HepG2 (cell line): ENCODE data around the gene SERPINB1. TPM values are rescaled to one million over a fixed set of nuclear protein-coding genes. Genes with fewer than 3 reads are reported as not detected.
A peak's percentile ranks its signal among the peaks of the same experiment; 100 is the strongest.

Experiments
- ARHGAP35 ChIP-seq: sonication (generic); formaldehyde crosslinking; IDR thresholded peaks from 2 replicates; pipeline ENCODE4 v1.9.0; 2022; ENCODE audit warnings: mild to moderate bottlenecking, inconsistent platforms, moderate library complexity, missing genetic modification reagents, borderline replicate concordance
- ASH2L ChIP-seq: fragments of 300-600, 200-600 bp; sonication (generic); IDR thresholded peaks from 2 replicates; pipeline ENCODE4 v1.7.0; 2017; ENCODE audit warnings: low read depth, mild to moderate bottlenecking, moderate library complexity, mixed read lengths, low read length; ENCODE audit not compliant: insufficient read length
- CENPT ChIP-seq: sonication (generic); formaldehyde crosslinking; IDR thresholded peaks from 2 replicates; pipeline ENCODE4 v1.8.0; 2022; ENCODE audit warnings: low read depth, mild to moderate bottlenecking, moderate library complexity, missing genetic modification reagents
- FOXO4 ChIP-seq: sonication (generic); formaldehyde crosslinking; conservative IDR thresholded peaks from 2 replicates; pipeline ENCODE4 v1.8.1; 2023; ENCODE audit warnings: missing genetic modification reagents
- HINFP ChIP-seq: sonication (generic); formaldehyde crosslinking; IDR thresholded peaks from 2 replicates; pipeline ENCODE4 v1.4.0; 2020; ENCODE audit warnings: low read depth, mild to moderate bottlenecking, missing genetic modification reagents
- KDM5A ChIP-seq: fragments of 200-600 bp; sonication (generic); IDR thresholded peaks from 2 replicates; pipeline ENCODE4 v1.7.0; 2018; ENCODE audit warnings: antibody characterized with exemption, mild to moderate bottlenecking, low read length, borderline replicate concordance
- KLF11 ChIP-seq: IDR thresholded peaks from 2 replicates; pipeline ENCODE4 v1.6.1; 2016; ENCODE audit warnings: missing compliant biosample characterization
- ONECUT2 ChIP-seq: sonication (generic); formaldehyde crosslinking; IDR thresholded peaks from 2 replicates; pipeline ENCODE4 v1.4.0; 2020; ENCODE audit warnings: missing genetic modification reagents
- SMAD9 ChIP-seq: sonication (generic); formaldehyde crosslinking; IDR thresholded peaks from 2 replicates; pipeline ENCODE4 v1.5.1; 2020; ENCODE audit warnings: mild to moderate bottlenecking, missing genetic modification reagents
- TERF1 ChIP-seq: sonication (generic); formaldehyde crosslinking; IDR thresholded peaks from 2 replicates; pipeline ENCODE4 v1.8.0; 2022; ENCODE audit warnings: mild to moderate bottlenecking, missing genetic modification reagents, moderate library complexity
- YEATS4 ChIP-seq: sonication (generic); formaldehyde crosslinking; IDR thresholded peaks from 2 replicates; pipeline ENCODE4 v1.4.0; 2020; ENCODE audit warnings: missing genetic modification reagents, borderline replicate concordance
- ZBTB7A ChIP-seq: sonication (generic); formaldehyde crosslinking; IDR thresholded peaks from 2 replicates; pipeline ENCODE4 v1.8.0; 2022; ENCODE audit warnings: mild to moderate bottlenecking, missing genetic modification reagents
- ZBTB7B ChIP-seq: sonication (generic); formaldehyde crosslinking; IDR thresholded peaks from 2 replicates; pipeline ENCODE4 v1.4.0; 2020; ENCODE audit warnings: missing genetic modification reagents
- ZNF264 ChIP-seq: sonication (generic); formaldehyde crosslinking; IDR thresholded peaks from 2 replicates; pipeline ENCODE4 v1.4.0; 2020; ENCODE audit warnings: missing genetic modification reagents
- ZSCAN25 ChIP-seq: sonication (generic); formaldehyde crosslinking; IDR thresholded peaks from 2 replicates; pipeline ENCODE4 v1.8.0; 2022; ENCODE audit warnings: mild to moderate bottlenecking, missing genetic modification reagents
- ZSCAN30 ChIP-seq: sonication (generic); formaldehyde crosslinking; IDR thresholded peaks from 2 replicates; pipeline ENCODE4 v1.5.0; 2020; ENCODE audit warnings: mild to moderate bottlenecking, missing genetic modification reagents
- polyA plus RNA-seq, 8 experiments: library from polyadenylated mRNA; depleted of rRNA in 3 of 8; stranded (reverse) in 7 of 8; unstranded in 1 of 8; fragments of >200 nt; fragmentation: Illumina TruSeq in 4 of 8; extraction: Trizol in 4 of 8; gene quantifications; 2 replicates each; pipeline versions ENCODE4 v1.2.1 to v1.2.3, GENCODE V29; 2011 to 2016; ENCODE audit warnings: low read depth in 4 of 8, missing spikeins in 1 of 8, mixed read lengths in 1 of 8; ENCODE audit not compliant: insufficient read depth in 1 of 8
- total RNA-seq, 5 experiments: library from RNA; depleted of rRNA; stranded (reverse); fragments of >200 nt; fragmentation: Illumina TruSeq; extraction: Trizol; gene quantifications; 2 replicates each; pipeline ENCODE4 v1.2.3, GENCODE V29; 2016; ENCODE audit warnings: low read depth in 1 of 5
- TF ChIP-seq, protein P1 (sequence below): sonication (generic); formaldehyde crosslinking; IDR thresholded peaks from 2 replicates; pipeline ENCODE4 v1.4.0; 2020; ENCODE audit warnings: missing genetic modification reagents
- TF ChIP-seq, protein P2 (sequence below): sonication (generic); formaldehyde crosslinking; IDR thresholded peaks from 2 replicates; pipeline ENCODE4 v1.4.0; 2020; ENCODE audit warnings: mild to moderate bottlenecking, missing genetic modification reagents

The SERPINB1 gene
- total and polyA plus RNA-seq, 2 of the 13 experiments (the other 11 are each of a cell fraction or from before 2014, with no cell fraction given), result 41.4 to 60.5 TPM

DNA sequence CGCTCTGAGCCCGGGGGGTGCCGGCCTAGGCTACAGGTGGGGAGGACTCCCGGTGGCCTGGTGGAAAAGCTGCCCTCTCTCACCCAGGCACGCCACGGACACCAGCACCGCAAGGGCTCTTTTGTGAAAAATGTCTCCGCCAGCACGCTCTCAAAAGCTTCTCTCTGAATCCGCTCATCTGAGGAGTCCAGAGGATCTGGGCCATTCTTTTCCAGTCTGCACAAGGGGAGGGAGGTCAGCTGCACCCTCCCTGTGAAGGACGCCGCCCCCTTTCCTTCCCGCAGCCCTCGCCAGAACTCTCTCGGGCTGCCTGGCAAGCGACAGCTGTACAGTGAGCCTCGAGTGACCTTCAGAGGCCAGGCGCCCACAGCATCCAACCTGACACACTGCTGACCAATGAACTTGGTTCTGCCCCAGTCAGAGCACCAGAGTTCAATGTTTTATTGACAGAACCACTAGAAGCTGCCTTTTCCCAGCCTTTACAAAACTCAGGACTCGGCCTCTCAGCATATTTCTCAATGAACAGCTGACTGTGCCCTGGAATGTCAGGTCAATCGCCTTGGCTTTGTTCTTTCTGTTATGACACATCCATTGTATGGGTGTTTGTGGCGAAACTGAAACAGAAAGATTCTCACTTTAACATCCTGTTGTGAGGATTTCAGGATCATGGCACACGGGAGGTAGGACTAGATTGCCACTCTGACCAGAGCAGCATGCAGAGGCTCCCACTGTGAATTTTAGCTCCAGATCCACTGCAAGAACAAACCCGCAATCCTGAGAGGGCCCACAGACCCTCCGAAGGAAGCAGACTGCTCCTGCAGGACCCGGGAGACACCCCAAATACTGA lies 34.8 kb upstream of the SERPINB1 start (continued):
- TF ChIP-seq ZSCAN30 (CRISPR knock-in tag) (0 out of 2 replicates have a peak, but pooled peaks have one; percentile 19), ZSCAN25 (peak; percentile 90), KLF11 (CRISPR knock-in tag) (peak; percentile 91), ZBTB7A (CRISPR knock-in tag) (peak; percentile 48; the same call in 1 of the 2 replicates), HINFP (CRISPR knock-in tag) (peak; percentile 90), TERF1 (CRISPR knock-in tag) (no peak), ZNF264 (CRISPR knock-in tag) (peak; percentile 97), ASH2L (peak; percentile 88), SMAD9 (CRISPR knock-in tag) (no peak), ARHGAP35 (CRISPR knock-in tag) (no peak), FOXO4 (CRISPR knock-in tag) (no peak), YEATS4 (CRISPR knock-in tag) (peak; percentile 80), ONECUT2 (CRISPR knock-in tag) (peak; percentile 84), KDM5A (0 out of 2 replicates have a peak, but pooled peaks have one; percentile 67), ZBTB7B (CRISPR knock-in tag) (peak; percentile 89), CENPT (CRISPR knock-in tag) (no peak)
- TF ChIP-seq, protein P1, sequence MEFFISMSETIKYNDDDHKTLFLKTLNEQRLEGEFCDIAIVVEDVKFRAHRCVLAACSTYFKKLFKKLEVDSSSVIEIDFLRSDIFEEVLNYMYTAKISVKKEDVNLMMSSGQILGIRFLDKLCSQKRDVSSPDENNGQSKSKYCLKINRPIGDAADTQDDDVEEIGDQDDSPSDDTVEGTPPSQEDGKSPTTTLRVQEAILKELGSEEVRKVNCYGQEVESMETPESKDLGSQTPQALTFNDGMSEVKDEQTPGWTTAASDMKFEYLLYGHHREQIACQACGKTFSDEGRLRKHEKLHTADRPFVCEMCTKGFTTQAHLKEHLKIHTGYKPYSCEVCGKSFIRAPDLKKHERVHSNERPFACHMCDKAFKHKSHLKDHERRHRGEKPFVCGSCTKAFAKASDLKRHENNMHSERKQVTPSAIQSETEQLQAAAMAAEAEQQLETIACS, result peak; percentile 11; the same call in 1 of the 2 replicates
- TF ChIP-seq, protein P2, sequence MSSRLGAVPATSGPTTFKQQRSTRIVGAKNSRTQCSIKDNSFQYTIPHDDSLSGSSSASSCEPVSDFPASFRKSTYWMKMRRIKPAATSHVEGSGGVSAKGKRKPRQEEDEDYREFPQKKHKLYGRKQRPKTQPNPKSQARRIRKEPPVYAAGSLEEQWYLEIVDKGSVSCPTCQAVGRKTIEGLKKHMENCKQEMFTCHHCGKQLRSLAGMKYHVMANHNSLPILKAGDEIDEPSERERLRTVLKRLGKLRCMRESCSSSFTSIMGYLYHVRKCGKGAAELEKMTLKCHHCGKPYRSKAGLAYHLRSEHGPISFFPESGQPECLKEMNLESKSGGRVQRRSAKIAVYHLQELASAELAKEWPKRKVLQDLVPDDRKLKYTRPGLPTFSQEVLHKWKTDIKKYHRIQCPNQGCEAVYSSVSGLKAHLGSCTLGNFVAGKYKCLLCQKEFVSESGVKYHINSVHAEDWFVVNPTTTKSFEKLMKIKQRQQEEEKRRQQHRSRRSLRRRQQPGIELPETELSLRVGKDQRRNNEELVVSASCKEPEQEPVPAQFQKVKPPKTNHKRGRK (CRISPR knock-in tag), result no peak
